H7 (cell line): ENCODE results near the gene GPX3. TPM values are rescaled to one million over a fixed set of nuclear protein-coding genes. Genes with fewer than 3 reads are reported as not detected.

Source experiments
- DNase-seq: peaks from one replicate; pipeline ENCODE4 v3.0.0; 2012
- H3K27me3 ChIP-seq: 2 replicates; pipeline ENCODE4 v1.6.0; 2011; ENCODE audit warnings: mild to moderate bottlenecking, low read length; ENCODE audit not compliant: control insufficient read depth, insufficient read depth
- H3K36me3 ChIP-seq: replicated peaks from 2 replicates; pipeline ENCODE4 v1.5.1; 2011; ENCODE audit warnings: low read length; ENCODE audit not compliant: control insufficient read depth, insufficient read depth
- H3K4me3 ChIP-seq: 2 replicates; pipeline ENCODE4 v1.5.1; 2011; ENCODE audit warnings: low read depth, mild to moderate bottlenecking, control low read depth, low read length, moderate library complexity; ENCODE audit not compliant: insufficient read depth
- total RNA-seq: library from RNA; depleted of rRNA; stranded (reverse); fragments of >200 nt; shearing (Covaris generic); gene quantifications from 2 replicates; pipeline ENCODE4 v1.2.3, GENCODE V29; 2014

GPX3 gene
- total RNA-seq, 1 experiment from 2014 or later: 39.8 TPM

DNA sequence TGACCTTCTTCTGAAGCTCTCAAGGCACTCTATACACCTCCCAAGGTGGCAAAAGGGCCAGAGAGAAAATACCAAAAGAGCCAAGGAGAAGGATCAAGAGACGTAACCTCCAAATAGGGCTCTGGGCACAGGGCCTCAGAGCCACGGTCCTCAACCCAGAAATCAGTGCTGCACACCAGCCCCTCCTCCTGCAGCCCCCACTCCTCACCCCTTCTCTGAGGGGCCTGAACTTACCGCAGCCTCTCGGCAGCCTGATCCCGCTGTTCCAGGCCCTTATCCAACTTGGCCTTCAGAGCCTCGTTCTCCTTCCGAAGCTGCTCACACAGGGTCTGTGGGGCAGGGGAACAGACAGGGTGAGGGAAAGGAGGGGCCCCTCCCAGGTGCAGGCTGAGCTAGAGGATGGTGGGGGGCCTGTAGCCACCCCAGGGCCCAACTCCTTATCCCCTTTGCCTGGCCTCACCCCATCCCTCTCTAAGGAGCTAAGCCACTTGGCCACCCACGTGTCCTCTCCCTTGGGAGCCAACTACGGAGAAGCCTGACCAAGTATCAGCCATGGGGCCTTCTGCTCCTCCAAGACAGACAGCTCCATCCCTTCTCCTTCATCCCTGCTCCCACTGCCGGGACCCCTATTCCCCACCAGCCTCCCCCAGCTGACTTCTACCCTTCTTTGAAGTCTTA is 31.7 kb downstream of the GPX3 start:
- Histone ChIP-seq H3K27me3 (no peaks in the 10 kb centered on the region), H3K36me3 (no peaks in the 10 kb centered on the region), H3K4me3 (no peak overlapping the region)
- DNase-seq: no peak

DNA sequence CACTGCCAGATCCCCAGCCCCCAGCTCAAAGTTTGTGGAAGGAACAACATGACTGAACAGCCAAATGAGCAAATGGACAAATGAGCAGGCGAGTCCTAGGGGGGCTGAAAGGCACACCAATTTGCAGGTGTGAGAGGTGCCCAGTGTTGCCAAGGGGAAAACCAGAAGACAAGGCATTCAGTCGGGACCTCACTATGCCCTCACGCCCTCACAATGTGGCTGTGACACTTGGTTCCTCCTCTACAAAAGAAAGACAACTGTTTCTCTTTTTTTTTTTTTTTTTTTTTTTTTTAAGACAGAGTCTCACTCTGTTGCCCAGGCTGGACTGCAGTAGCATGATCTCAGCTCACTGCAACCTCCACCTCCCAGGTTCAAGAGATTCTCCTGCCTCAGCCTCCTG is 32.4 kb downstream of the GPX3 start:
- no peaks in the 10 kb centered on the region for H3K27me3 ChIP-seq
- no peak for DNase-seq
- H3K36me3 ChIP-seq: no peaks in the 10 kb centered on the region
- no peak overlapping the region for H3K4me3 ChIP-seq

DNA sequence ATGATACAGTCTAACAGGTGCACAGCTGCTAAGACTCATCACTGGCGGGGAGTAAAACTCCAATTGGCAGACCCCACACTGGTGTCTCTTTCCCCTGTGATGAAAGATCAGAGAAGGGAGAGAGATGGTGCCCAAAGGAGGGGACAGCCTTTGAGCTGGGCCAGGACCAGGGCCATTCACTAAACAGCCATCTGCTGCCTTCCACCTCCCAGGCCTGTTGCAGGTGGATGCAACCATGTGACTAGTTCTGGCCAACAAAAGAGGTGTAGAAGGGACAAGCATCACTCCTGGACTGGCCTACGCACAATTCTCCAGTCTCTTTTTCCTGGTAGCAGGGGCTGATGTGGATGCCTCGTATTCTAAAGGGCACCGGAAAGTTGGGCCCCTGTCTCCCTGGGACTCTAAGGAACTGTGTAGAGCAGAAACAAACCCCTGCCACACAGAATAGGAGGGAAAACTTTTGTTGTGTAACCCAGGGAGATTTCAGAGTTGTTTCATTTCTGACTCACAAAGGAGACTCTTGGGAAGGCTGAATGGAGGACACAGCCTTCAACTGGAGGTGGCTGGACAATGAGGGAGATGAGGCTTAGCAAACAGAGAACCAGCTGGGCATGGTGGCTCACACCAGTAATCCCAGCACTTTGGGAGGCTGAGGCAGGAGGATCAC is 33.5 kb downstream of the GPX3 start:
- Histone ChIP-seq H3K36me3 (no peaks in the 10 kb centered on the region; the same call in 1 of the 2 replicates), H3K4me3 (no peak overlapping the region), H3K27me3 (no peaks in the 10 kb centered on the region)
- no peak for DNase-seq

DNA sequence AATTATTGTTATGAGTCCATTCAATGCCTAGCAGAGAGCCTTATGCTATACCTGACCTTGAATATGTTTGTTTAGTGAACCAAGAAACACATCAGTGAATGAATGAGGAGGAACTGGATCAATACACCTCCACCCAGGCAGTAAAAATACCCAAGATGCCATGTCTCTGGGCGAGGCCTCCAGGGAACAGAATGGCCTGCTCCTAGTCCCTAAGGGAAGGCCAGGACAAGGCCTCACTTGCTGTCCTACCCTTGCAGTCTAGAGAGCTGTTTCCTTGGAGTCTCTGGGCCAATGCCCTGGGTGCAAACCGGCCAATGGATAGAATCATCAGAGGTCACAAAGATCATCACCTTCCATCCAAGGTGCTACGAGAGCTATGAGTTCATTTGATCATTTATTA is 34.3 kb downstream of the GPX3 start:
- DNase-seq: no peak
- Histone ChIP-seq H3K4me3 (no peak overlapping the region), H3K27me3 (no peaks in the 10 kb centered on the region), H3K36me3 (no peaks in the 10 kb centered on the region; the same call in 1 of the 2 replicates)

DNA sequence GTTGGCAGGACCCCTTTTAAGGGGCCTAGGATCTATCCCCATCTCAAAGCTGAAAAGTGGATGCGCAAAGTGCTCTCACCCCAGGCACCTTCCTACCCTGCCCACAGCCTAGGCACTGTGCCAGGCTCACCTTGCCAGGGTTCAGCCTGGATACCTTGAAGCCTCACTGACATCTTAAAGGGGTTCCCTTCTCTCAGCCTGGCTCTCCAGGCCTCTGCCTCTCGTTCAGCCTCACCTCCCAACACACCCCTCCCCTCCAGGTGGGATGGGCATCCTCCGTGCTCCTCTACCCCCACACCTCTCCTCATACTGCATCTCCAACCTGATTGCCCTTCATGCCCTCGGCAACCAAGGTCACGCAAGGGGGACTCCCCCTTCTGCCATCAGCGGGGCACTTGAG is 34.9 kb downstream of the GPX3 start:
- no peaks in the 10 kb centered on the region; the same call in 1 of the 2 replicates for H3K36me3 ChIP-seq
- H3K4me3 ChIP-seq: no peak overlapping the region
- H3K27me3 ChIP-seq: no peaks in the 10 kb centered on the region
- DNase-seq: no peak

DNA sequence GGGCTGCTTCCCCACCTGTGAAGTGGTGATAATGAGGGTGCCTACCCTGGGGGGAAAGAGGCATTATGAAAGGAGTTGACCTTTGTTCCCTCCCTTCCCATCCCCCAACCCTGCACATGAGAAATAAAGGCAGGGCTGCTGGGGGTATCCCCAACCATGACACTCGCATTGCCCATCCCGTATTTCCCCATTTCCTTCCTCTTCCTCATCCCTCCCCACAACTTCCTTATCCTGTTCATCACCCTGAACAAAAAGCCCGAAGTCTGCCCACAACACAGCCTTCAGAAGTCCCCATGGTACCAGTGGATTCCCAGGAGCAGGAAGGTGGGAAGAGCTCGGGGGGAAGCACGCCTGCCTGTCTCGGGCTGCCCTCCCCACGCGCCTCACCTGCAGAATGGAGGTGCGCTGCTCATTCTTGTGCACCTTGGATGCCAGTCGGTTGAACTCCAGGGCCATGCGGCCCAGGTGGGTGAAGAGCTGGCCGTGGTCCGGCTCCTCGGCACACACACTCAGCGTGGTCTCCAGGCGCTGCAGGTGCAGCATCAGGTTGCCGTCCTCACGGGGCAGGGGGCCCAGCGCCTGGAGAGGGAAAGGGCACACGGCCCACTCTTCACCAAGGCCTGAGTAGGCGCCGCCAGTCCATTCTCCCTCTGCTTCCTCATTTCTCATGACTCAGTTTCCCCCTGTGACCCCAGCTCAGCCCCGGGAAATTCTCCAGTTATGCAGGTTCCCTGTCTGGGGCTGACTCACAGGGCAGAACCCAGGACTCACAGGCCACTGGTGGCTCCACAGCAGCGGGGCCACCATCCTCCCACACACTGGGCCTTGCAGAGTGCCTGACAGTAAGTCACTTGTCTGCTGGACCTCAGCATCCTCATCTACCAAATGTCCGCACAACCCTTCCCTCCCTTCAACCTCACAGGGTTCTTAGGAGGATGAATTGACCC is 36.3 kb downstream of the GPX3 start:
- peak; percentile 27 for DNase-seq
- Histone ChIP-seq H3K4me3 (no peak overlapping the region), H3K36me3 (peaks cover 1% of the 10 kb centered on the region; the same call in 1 of the 2 replicates), H3K27me3 (no peaks in the 10 kb centered on the region)

DNA sequence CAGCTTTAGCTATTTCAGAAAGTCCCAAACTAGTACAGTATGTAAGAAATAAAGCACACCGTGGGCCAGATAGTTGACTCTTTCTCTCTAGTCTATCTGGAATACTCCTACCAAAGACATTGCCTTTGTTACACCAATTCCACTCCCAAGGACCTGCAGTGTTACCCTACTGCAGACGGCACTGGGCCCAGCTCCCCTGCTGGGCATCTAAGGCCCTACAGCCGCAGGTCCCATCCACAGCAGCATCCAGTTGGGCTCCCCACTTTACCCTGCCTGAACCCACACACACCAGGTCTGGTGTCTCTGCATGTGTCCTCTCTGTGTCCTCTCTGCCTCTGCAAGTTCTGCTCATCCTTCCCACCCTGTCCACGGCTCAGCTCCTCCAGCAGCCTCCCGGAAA is 37.9 kb downstream of the GPX3 start:
- peak; percentile 56 for DNase-seq
- Histone ChIP-seq H3K27me3 (no peaks in the 10 kb centered on the region), H3K4me3 (no peak overlapping the region), H3K36me3 (peaks cover 4% of the 10 kb centered on the region; the same call in 1 of the 2 replicates)

DNA sequence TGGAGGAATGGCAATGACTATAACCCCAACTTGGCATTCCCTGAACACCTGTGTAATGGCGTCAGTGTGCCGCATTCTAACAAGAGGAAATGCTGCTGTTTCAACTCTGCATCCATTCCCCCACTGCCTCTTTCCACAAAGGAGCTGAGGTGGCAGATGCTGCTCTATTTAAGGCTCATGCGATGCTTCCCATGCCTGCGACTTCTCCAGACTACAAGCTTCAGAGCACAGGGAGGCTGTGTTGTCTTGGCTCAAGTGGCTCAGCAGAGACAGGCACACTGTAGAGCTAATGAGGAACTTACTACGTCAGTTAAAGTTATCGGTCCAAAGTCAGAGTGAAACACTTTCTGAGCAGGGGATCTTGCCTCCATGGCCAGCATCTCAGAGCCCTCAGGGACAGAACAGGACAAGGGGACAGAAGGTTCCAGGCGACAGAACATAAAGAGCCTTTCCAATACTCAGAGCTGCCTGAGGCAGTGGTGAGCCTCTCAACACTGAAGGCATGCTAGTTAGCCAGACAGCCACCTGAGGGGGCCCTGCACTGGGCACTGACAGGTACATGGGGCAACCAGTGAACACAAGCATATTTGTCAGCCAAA is 38.6 kb downstream of the GPX3 start:
- peak; percentile 14 for DNase-seq
- H3K36me3 ChIP-seq: peaks cover 4% of the 10 kb centered on the region; the same call in 1 of the 2 replicates
- no peak overlapping the region for H3K4me3 ChIP-seq
- H3K27me3 ChIP-seq: no peaks in the 10 kb centered on the region

DNA sequence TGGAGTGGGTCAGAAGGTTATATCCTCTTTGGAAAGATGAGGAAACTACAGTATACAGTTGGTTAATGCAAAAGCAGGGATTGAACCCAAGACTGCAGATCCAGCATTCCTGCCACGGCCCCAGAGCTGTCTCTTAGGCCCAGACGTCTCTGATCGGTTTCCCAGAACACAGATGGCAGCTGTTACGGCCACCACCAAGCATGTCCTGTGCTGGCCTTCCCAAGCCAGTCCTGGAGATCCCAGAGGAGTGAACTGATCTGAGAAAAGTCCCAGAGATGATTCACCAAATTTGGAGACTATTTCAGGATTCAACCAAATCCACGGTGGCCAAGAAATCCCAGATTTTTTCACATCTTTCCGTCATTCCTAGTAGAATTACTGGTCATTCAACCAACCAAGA is 40.4 kb downstream of the GPX3 start:
- H3K4me3 ChIP-seq: no peak overlapping the region
- H3K36me3 ChIP-seq: peaks cover 4% of the 10 kb centered on the region; the same call in 1 of the 2 replicates
- DNase-seq: no peak
- H3K27me3 ChIP-seq: no peaks in the 10 kb centered on the region

DNA sequence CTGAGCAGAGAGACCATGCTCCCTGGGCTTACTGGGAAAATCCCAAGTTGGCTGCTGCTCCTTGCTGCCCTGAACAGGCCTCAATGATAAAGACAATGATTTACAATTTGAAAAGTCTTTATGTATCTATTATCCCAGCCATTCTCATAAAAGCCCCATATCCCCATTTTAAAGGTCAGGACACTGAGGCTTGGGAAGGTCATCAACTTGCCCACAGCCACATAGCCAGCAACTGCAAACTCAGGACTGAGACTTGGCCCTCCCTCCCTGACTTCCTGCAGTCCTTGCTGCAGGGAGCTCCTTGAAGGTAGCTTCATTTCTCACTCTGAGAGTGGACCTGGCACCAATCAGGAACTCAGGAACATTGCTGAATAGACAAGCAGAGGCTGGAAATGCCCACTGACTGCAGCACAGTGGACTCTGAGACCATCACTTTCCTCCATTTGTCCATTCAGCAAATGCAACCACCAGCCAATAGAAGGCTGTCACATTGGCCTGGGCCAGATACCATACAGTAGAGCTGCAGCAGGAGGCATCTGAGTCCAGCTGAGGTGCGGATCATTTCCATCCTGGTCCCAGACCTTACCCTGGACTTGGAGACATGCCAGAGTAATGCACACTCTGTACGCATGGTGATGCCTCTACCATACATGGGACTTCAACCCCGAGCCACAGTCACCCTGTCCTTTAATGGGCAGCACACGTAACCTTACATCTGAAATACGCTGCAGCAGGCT is 42.2 kb downstream of the GPX3 start:
- DNase-seq: peak; percentile 18
- no peak overlapping the region for H3K4me3 ChIP-seq
- peaks cover 4% of the 10 kb centered on the region; the same call in 1 of the 2 replicates for H3K36me3 ChIP-seq
- no peaks in the 10 kb centered on the region for H3K27me3 ChIP-seq

DNA sequence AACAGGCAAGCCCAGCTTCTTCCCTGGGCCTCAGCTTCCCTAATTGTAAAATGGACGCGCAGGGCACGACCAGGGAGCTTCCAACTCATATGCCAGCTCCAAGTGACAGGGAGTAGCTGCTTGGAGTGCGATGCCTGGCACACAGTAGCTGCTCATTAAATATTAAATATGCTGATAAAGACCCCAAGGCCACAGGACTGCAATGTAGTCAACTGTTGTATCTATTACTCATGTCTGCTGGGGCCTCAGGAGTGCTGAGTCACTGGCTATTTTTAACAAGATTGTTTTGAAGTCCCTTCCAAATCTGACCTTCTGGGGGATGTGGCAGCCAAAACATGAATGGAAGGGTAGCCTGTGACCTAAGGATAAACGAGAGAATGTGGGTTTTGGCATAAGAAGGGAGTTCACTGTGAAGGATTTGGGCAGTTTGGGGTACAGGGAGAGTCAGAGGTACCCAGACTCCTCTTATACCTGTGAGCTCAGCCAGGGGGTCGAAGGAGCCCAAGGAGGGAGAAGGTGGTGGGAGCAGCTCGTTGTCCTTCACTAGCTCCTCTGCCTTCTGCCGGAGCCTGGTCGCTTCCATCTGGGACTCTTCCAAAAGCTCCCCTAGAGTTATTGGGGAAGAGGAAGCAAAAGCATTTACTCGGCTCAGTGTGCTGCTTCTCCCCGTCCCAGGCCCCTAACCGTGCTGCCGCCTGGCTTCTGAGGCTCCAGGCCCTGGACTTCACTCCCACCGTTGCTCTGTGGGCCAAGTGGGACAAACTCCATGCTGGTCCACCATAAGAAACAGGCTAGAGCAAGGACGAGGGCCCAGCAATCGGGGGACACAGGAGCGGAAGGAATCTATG is 43.0 kb downstream of the GPX3 start:
- DNase-seq: peak; percentile 40
- Histone ChIP-seq H3K4me3 (no peak overlapping the region), H3K36me3 (peaks cover 4% of the 10 kb centered on the region; the same call in 1 of the 2 replicates)

DNA sequence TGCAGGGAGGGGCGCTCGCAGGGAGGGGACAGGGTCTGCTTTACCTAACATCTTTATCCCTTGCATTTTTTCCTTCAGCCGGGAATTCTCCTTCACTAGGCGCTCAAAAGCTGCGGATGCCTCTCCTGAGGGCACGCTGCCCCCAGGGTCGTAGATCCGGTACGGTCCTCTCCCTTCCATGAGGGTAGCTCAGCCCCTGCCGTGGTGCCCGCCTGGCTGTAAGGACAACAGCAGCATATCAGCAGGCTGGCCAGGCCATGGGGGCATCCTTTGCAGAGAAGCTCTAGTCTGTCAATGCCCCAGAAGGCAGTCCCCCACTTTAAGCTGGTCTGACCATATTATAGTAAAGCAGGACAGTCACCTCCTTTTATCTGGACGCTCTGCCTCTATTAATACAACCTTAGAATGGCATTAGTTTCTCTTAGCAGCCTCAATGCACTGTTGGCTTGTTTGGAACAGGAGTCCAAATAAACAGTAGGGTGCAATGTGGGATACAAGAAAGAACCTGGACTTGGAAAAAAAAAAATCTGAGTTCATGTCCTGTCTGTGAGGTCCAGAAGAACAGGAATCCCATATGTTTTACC is 44.6 kb downstream of the GPX3 start:
- Histone ChIP-seq H3K27me3 (no peaks in the 10 kb centered on the region), H3K4me3 (no peak overlapping the region), H3K36me3 (peaks cover 4% of the 10 kb centered on the region; the same call in 1 of the 2 replicates)
- DNase-seq: no peak

More for the DNA sequence above, 43.0 kb downstream of the GPX3 start:
- no peaks in the 10 kb centered on the region for H3K27me3 ChIP-seq

DNA sequence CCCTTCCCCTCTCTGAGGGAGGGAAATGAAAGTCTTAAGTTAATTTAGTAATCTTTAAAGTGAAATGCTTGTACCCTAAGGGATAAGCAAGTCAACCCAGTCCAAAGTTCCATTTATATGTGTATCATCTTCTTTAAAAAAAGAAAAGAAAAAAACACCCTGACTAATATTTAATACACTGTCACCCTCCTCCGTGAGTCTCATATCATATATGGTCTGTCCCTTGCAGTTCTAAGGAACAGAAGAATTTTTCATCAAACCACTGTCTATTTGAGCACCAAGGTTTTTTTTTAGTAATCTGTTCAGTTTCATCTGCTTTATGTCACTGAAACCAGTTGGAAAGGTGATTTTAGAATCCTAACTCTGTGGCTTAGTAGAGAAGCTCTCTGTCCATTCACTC is 45.2 kb downstream of the GPX3 start:
- Histone ChIP-seq H3K4me3 (no peak overlapping the region), H3K36me3 (peaks cover 4% of the 10 kb centered on the region; the same call in 1 of the 2 replicates), H3K27me3 (no peaks in the 10 kb centered on the region)
- DNase-seq: no peak
